ENCODE data around the gene ESD. TPM values are rescaled to one million over a fixed set of nuclear protein-coding genes. Genes with fewer than 3 reads are reported as not detected.

ESD gene
- total and polyA plus RNA-seq, 10 of the 15 experiments (the other 5 are each of a cell fraction or from before 2014, with no cell fraction given): 105 to 387 (median 195) TPM

- H3K9ac ChIP-seq (ENCODE audit: control insufficient read depth, insufficient read depth, low read length): no peak overlapping the region
- H3K4me1 ChIP-seq (ENCODE audit: control insufficient read depth, insufficient read depth, low read length): peaks cover 2% of the 10 kb centered on the region; the same call in 1 of the 2 replicates
- no peak overlapping the region for H3K27ac ChIP-seq (ENCODE audit: control insufficient read depth, insufficient read depth)
- DNase-seq (ENCODE audit: low read depth, low spot score) (peak; percentile 45), FAIRE-seq (no peak), ATAC-seq (peak; percentile 92)
- ChIA-PET RAD21 (ENCODE audit: unreplicated experiment) (no interaction called here), CTCF (interaction anchor here (1.3 kb wide), 1 partner anchor 13 kb away, joined by 7 read pairs; no protein-coding TSS in a partner anchor), SMC1A (ENCODE audit: uncharacterized antibody, unreplicated experiment) (interaction anchor here (1.3 kb wide), 1 partner anchor 200 kb away, joined by 4 read pairs; no protein-coding TSS in a partner anchor), POLR2A (interaction anchor here (0.6 to 0.8 kb wide), 2 partner anchors 116 to 200 kb away, joined by 6 read pairs; no protein-coding TSS in a partner anchor)
- no peaks in the 10 kb centered on the region for H3K79me2 ChIP-seq (ENCODE audit: control insufficient read depth, insufficient read depth, low read length)
- H4K20me1 ChIP-seq (ENCODE audit: control insufficient read depth, insufficient read depth): no peaks in the 10 kb centered on the region
- 40% methylated on average over 7 of the region's 7 CpGs for WGBS (ENCODE audit: insufficient coverage, insufficient replicate concordance, low lambda C conversion rate, missing lambda C conversion rate)
- BruUV-seq (replicated peaks): no TSS peak
- in situ Hi-C loops (cut with MboI): no loop called here
- H3K4me2 ChIP-seq (ENCODE audit: control insufficient read depth, insufficient read depth): no peak overlapping the region
- no peak overlapping the region for H2AFZ ChIP-seq (ENCODE audit: control insufficient read depth, low read depth, low read length)
- H3K27me3 ChIP-seq (replicated peaks in 1 of 2; ENCODE audit: control insufficient read depth in 2 of 2, insufficient read depth in 2 of 2, low read length in 1 of 2): no peaks in the 10 kb centered on the region
- peaks cover 7 to 18% of the 10 kb centered on the region in 2 experiments for H3K36me3 ChIP-seq (ENCODE audit: control insufficient read depth in 2 of 2, insufficient read depth in 2 of 2, low read length in 1 of 2)
- H3K9me3 ChIP-seq (replicated peaks; ENCODE audit: control insufficient read depth, insufficient read depth, low read length): no peaks in the 10 kb centered on the region
- H3K4me3 ChIP-seq: no peak overlapping the region
- intact Hi-C loops (cut with micrococcal nuclease; ENCODE audit: unreplicated experiment): no loop called here
- TF ChIP-seq RCOR1 (conservative IDR thresholded peaks at IDR 0.05; ENCODE audit: low read depth, low read length) (0 out of 2 replicates have a peak, but pooled peaks have one; percentile 63), ESRRA (IDR thresholded peaks at IDR 0.05; ENCODE audit: low read length) (no peak), EP300 (IDR thresholded peaks at IDR 0.05; ENCODE audit: borderline replicate concordance in 1 of 2, control insufficient read depth in 1 of 2, low read depth in 2 of 2, low read length in 2 of 2) (peak; percentile 40 to 70; a peak in 3 of 4 replicates), MEF2B (IDR thresholded peaks at IDR 0.05; ENCODE audit: partially characterized antibody, poor library complexity, severe bottlenecking) (peak; percentile 45), BRCA1 (IDR thresholded peaks at IDR 0.05; ENCODE audit: low read depth, low read length) (no peak), BMI1 (IDR thresholded peaks at IDR 0.05; ENCODE audit: borderline replicate concordance) (peak; percentile 53; the same call in 1 of the 2 replicates), IKZF1 (conservative IDR thresholded peaks at IDR 0.05) (peak; percentile 88), BCL11A (IDR thresholded peaks at IDR 0.05; ENCODE audit: low read depth, low read length) (peak; percentile 59; the same call in 1 of the 2 replicates), TCF3 (IDR thresholded peaks at IDR 0.05; ENCODE audit: borderline replicate concordance, insufficient read depth, low read depth, low read length) (no peak), JUNB (IDR thresholded peaks at IDR 0.05) (peak; percentile 20; the same call in 1 of the 2 replicates), YY1 (IDR thresholded peaks at IDR 0.05; ENCODE audit: low read depth, low read length) (no peak), RAD21 (IDR thresholded peaks at IDR 0.05; ENCODE audit: insufficient read depth, low read depth, low read length) (0 out of 2 replicates have a peak, but pooled peaks have one; percentile 21), TBL1XR1 (IDR thresholded peaks at IDR 0.05; ENCODE audit: low read depth, low read length) (peak; percentile 24; the same call in 1 of the 2 replicates), IRF5 (IDR thresholded peaks at IDR 0.05; ENCODE audit: borderline replicate concordance) (no peak), SPI1 (IDR thresholded peaks at IDR 0.05; ENCODE audit: borderline replicate concordance, insufficient read depth, low read depth, low read length) (peak; percentile 95)
- TF ChIP-seq, protein P1, sequence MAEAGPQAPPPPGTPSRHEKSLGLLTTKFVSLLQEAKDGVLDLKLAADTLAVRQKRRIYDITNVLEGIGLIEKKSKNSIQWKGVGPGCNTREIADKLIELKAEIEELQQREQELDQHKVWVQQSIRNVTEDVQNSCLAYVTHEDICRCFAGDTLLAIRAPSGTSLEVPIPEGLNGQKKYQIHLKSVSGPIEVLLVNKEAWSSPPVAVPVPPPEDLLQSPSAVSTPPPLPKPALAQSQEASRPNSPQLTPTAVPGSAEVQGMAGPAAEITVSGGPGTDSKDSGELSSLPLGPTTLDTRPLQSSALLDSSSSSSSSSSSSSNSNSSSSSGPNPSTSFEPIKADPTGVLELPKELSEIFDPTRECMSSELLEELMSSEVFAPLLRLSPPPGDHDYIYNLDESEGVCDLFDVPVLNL (IDR thresholded peaks at IDR 0.05; ENCODE audit: low read depth, low read length): no peak
- TF ChIP-seq, protein P2, sequence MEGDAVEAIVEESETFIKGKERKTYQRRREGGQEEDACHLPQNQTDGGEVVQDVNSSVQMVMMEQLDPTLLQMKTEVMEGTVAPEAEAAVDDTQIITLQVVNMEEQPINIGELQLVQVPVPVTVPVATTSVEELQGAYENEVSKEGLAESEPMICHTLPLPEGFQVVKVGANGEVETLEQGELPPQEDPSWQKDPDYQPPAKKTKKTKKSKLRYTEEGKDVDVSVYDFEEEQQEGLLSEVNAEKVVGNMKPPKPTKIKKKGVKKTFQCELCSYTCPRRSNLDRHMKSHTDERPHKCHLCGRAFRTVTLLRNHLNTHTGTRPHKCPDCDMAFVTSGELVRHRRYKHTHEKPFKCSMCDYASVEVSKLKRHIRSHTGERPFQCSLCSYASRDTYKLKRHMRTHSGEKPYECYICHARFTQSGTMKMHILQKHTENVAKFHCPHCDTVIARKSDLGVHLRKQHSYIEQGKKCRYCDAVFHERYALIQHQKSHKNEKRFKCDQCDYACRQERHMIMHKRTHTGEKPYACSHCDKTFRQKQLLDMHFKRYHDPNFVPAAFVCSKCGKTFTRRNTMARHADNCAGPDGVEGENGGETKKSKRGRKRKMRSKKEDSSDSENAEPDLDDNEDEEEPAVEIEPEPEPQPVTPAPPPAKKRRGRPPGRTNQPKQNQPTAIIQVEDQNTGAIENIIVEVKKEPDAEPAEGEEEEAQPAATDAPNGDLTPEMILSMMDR (IDR thresholded peaks at IDR 0.05 in 2 of 3, conservative IDR thresholded peaks at IDR 0.05 in 1 of 3; ENCODE audit: control insufficient read depth in 2 of 3, extremely low read depth in 1 of 3, insufficient read depth in 1 of 3, low read depth in 3 of 3, low read length in 3 of 3): peak; percentile 10 to 41 (median 20); a peak in 3 of 6 replicates
Observed at GRCh38 chr13:46751811-46752635, 44.9 kb downstream of the ESD start.
